Adrenal gland (tissue), 5 donors: ENCODE data around the gene CHN2.

Experiments
- CTCF ChIP-seq, 6 experiments: fragments of 450-650 bp in 4 of 6; fragments of 200-600 bp in 2 of 6; sonication (generic) in 1 of 6; IDR thresholded peaks; 1 replicate in 5 of 6; 2 replicates in 1 of 6; pipeline versions ENCODE4 v1.5.1 to v1.8.0; 2016 to 2021; ENCODE audit warnings: antibody characterized with exemption in 6 of 6, mild to moderate bottlenecking in 2 of 6, moderate library complexity in 1 of 6
- POLR2A ChIP-seq, 2 donors: fragments of 450-650 bp; IDR thresholded peaks; one replicate each; pipeline ENCODE4 v1.6.1; 2017; ENCODE audit warnings: antibody characterized with exemption in 2 of 2, mild to moderate bottlenecking in 2 of 2, moderate library complexity in 1 of 2
- donor health status: DM: no; HTN: no; CAD: no.

DNA sequence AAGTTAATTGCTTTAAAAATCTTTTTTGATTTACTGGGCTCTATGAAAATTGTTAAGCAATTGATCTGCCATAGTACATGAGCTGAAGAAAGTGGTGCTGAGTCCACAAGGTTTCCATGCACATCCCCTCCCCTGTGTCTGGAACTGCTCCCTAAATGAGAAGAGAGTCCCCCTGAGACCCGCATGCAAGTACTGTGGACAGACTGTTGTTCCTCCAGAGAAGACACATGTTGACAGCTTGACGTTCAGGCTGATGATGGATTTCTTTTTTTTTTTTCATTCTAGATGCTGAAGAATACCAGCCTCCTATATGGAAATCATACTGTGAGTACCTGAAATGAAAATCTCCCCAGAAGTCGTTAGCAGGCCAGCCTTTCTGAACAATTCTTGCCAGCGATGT, 159.8 kb downstream of the CHN2 start:
- TF ChIP-seq POLR2A (IDR thresholded peaks at IDR 0.05) (no peak), CTCF (IDR thresholded peaks at IDR 0.05) (no peak)
